K562 (cell line): ENCODE data around the gene SLC35G2. TPM values are rescaled to one million over a fixed set of nuclear protein-coding genes. Genes with fewer than 3 reads are reported as not detected.

Source experiments
- ATAC-seq: fragments of 200-7000 bp; cut with Tn5 transposase; 3 replicates; pipeline ENCODE4 v1.9.1; 2020; ENCODE audit warnings: moderate library complexity
- BruUV-seq: library from RNA; stranded (reverse); fragments of 400-500 nt; replicated peaks from 2 replicates; lab custom pipeline; 2021; lab: Mats Ljungman, UMichigan
- CTCF ChIA-PET: fragments of 300-600 bp; formaldehyde crosslinking; extraction: SDS; loops from one replicate; lab custom pipeline; 2021; ENCODE audit warnings: low intra/inter-chr PET ratio; lab: Yijun Ruan, JAX
- POLR2A ChIA-PET: fragments of 300-600, 350-650 bp; sonication (Branson Sonifier 250); formaldehyde crosslinking; extraction: SDS; loops from one replicate; lab custom pipeline; 2021; ENCODE audit warnings: antibody characterized with exemption, inconsistent platforms; lab: Yijun Ruan, JAX
- DNase-seq, 4 experiments: peaks; one replicate each; pipeline versions ENCODE4 v3.0.0 to v3.0.0-alpha.2; 2011 to 2018; ENCODE audit warnings: low spot score in 3 of 4, mixed read lengths in 3 of 4; ENCODE audit errors: extremely low read depth in 1 of 4
- FAIRE-seq: peaks from 2 replicates; lab custom pipeline; 2011; peaks lifted over from hg19 to GRCh38; lab: Jason Lieb, UNC
- H2AFZ ChIP-seq: 2 replicates; pipeline ENCODE4 v1.6.0; 2011; ENCODE audit warnings: low read depth, low read length, control low read depth, inconsistent platforms
- H3K27ac ChIP-seq: fragments of 200-600 bp; 3 replicates; pipeline ENCODE4 v1.8.0; 2011; ENCODE audit warnings: low read depth, mild to moderate bottlenecking, control low read depth, inconsistent platforms, low read length, moderate library complexity, mixed read lengths; ENCODE audit errors: extremely low read depth
- H3K27me3 ChIP-seq, 2 experiments: fragments of 300-600 bp in 1 of 2; 2 replicates in 1 of 2; 3 replicates in 1 of 2; pipeline versions ENCODE4 v1.6.0 to v1.8.0; 2011; ENCODE audit warnings: inconsistent platforms in 2 of 2, low read length in 2 of 2, mild to moderate bottlenecking in 1 of 2, mixed read lengths in 1 of 2, moderate library complexity in 1 of 2; ENCODE audit not compliant: control insufficient read depth in 2 of 2, insufficient read depth in 2 of 2
- H3K36me3 ChIP-seq: fragments of 300-600 bp; 3 replicates; pipeline ENCODE4 v1.8.0; 2011; ENCODE audit warnings: mild to moderate bottlenecking, low read length, inconsistent platforms; ENCODE audit not compliant: control insufficient read depth, insufficient read depth
- H3K4me1 ChIP-seq, 2 experiments: fragments of 200-600 bp in 1 of 2; replicated peaks in 1 of 2; 2 replicates in 1 of 2; 3 replicates in 1 of 2; pipeline versions ENCODE4 v1.5.1 to v1.8.0; 2011; ENCODE audit warnings: inconsistent platforms in 2 of 2, low read length in 2 of 2, mild to moderate bottlenecking in 1 of 2, mixed read lengths in 1 of 2, moderate library complexity in 1 of 2; ENCODE audit not compliant: control insufficient read depth in 2 of 2, insufficient read depth in 2 of 2
- H3K4me2 ChIP-seq: 2 replicates; pipeline ENCODE4 v1.6.1; 2011; ENCODE audit warnings: low read length, control low read depth, inconsistent platforms, mixed read lengths; ENCODE audit not compliant: insufficient read depth
- H3K4me3 ChIP-seq: fragments of 200-600 bp; sonication (generic), shearing (Covaris generic); 2 replicates; pipeline ENCODE4 v1.5.1; 2016; ENCODE audit warnings: control low read depth, inconsistent platforms
- H3K79me2 ChIP-seq: fragments of 200-600 bp; 3 replicates; pipeline ENCODE4 v1.8.0; 2011; ENCODE audit warnings: low read length, inconsistent platforms; ENCODE audit not compliant: control insufficient read depth, insufficient read depth
- H3K9ac ChIP-seq, 2 experiments: 2 replicates each; pipeline versions ENCODE4 v1.6.0 to v1.6.1; 2011; ENCODE audit warnings: low read depth in 2 of 2, low read length in 2 of 2, control low read depth in 1 of 2, inconsistent platforms in 1 of 2, mild to moderate bottlenecking in 1 of 2, mixed read lengths in 1 of 2; ENCODE audit not compliant: insufficient read depth in 1 of 2
- H3K9me1 ChIP-seq: one replicate; pipeline ENCODE4 v1.6.0; 2011; ENCODE audit warnings: inconsistent platforms, mild to moderate bottlenecking, low read length, moderate library complexity; ENCODE audit not compliant: control insufficient read depth, insufficient read depth
- H3K9me3 ChIP-seq: replicated peaks from 2 replicates; pipeline ENCODE4 v1.5.1; 2011; ENCODE audit warnings: low read depth, low read length, inconsistent platforms; ENCODE audit not compliant: control insufficient read depth, insufficient read depth
- H4K20me1 ChIP-seq: replicated peaks from 2 replicates; pipeline ENCODE4 v1.6.1; 2011; ENCODE audit warnings: low read length, inconsistent platforms, mixed read lengths; ENCODE audit not compliant: control insufficient read depth, insufficient read depth
- BHLHE40 ChIP-seq: IDR thresholded peaks from 2 replicates; pipeline ENCODE4 v1.6.1; 2011; ENCODE audit warnings: low read length, improper control_type of control experiment
- DIDO1 ChIP-seq: fragments of 450-650 bp; IDR thresholded peaks from 2 replicates; pipeline ENCODE4 v1.6.1; 2016; ENCODE audit warnings: low read depth, missing biosample characterization, missing genetic modification characterization
- EWSR1 ChIP-seq: fragments of 450-650 bp; IDR thresholded peaks from 2 replicates; pipeline ENCODE4 v1.6.1; 2018; ENCODE audit warnings: borderline replicate concordance, mild to moderate bottlenecking, low read depth, moderate library complexity; ENCODE audit not compliant: partially characterized antibody
- HIVEP1 ChIP-seq: fragments of 250-450 bp; sonication (Bioruptor Pico); IDR thresholded peaks from 2 replicates; pipeline ENCODE4 v1.4.0; 2020; ENCODE audit warnings: mild to moderate bottlenecking
- HNRNPL ChIP-seq: fragments of 200-400 bp; formaldehyde crosslinking; IDR thresholded peaks from 2 replicates; pipeline ENCODE4 v1.6.1; 2017; ENCODE audit warnings: low read depth, mild to moderate bottlenecking, low read length
- L3MBTL2 ChIP-seq: fragments of 450-650 bp; IDR thresholded peaks from 2 replicates; pipeline ENCODE4 v1.6.1; 2016; ENCODE audit warnings: mild to moderate bottlenecking, moderate library complexity
- MYNN ChIP-seq, 2 experiments: sonication (generic); formaldehyde crosslinking in 1 of 2; IDR thresholded peaks; 2 replicates each; pipeline versions ENCODE4 v1.5.0 to v1.6.1; 2016 to 2020; ENCODE audit warnings: antibody characterized with exemption in 1 of 2, missing genetic modification reagents in 1 of 2
- SPI1 ChIP-seq: IDR thresholded peaks from 2 replicates; pipeline ENCODE4 v1.6.1; 2011; ENCODE audit warnings: low read depth, low read length, control low read depth, borderline replicate concordance
- WGBS: fragments of 100-300 bp; shearing (Covaris generic); methylation state at CpG from one replicate; pipeline ENCODE4 v1.1.6; 2016; ENCODE audit warnings: low coverage, mixed read lengths; ENCODE audit not compliant: insufficient coverage; ENCODE audit errors: missing lambda C conversion rate; 5-methylcytosine and 5-hydroxymethylcytosine counted together
- in situ Hi-C: fragments of 300-500 bp; cut with MboI; formaldehyde crosslinking; loops from 4 replicates; pipeline ENCODE4 v1.15.0; 2018; ENCODE audit warnings: inconsistent platforms, mixed read lengths
- intact Hi-C: fragments of 100-400 bp; cut with micrococcal nuclease; formaldehyde crosslinking; loops from 2 replicates; pipeline ENCODE4 v1.14.2; 2022
- polyA plus RNA-seq, 8 experiments: library from polyadenylated mRNA; depleted of rRNA in 4 of 8; stranded (reverse) in 5 of 8; unstranded in 3 of 8; fragments of >200 nt; fragmentation: Nextera tagmentation in 2 of 8; fragmentation: Illumina TruSeq in 1 of 8; extraction: Ambion mirVana in 2 of 8; extraction: Trizol in 1 of 8; gene quantifications; 2 replicates each; pipeline versions ENCODE4 v1.2.1 to v1.2.3, GENCODE V29; 2011 to 2014; ENCODE audit warnings: inconsistent platforms in 1 of 8, missing spikeins in 1 of 8
- total RNA-seq, 7 experiments: library from RNA; depleted of rRNA in 6 of 7; stranded (reverse); fragments of >200 nt in 6 of 7; fragmentation: Illumina TruSeq in 2 of 7; extraction: Trizol in 2 of 7; gene quantifications; 2 replicates each; pipeline versions ENCODE4 v1.2.1 to v1.2.3, GENCODE V29; 2011 to 2021; ENCODE audit warnings: low replicate concordance in 1 of 7
- TF ChIP-seq, protein P1 (sequence below), 2 experiments: IDR thresholded peaks in 1 of 2; conservative IDR thresholded peaks in 1 of 2; 2 replicates each; pipeline ENCODE4 v1.6.1; 2016; ENCODE audit warnings: low read depth in 2 of 2, mild to moderate bottlenecking in 1 of 2, missing compliant biosample characterization in 1 of 2, missing genetic modification characterization in 1 of 2, moderate library complexity in 1 of 2

The SLC35G2 gene
- total and polyA plus RNA-seq, 9 of the 15 experiments (the other 6 are each of a cell fraction or from before 2014, with no cell fraction given): 2.6 to 5.9 (median 3.2) TPM

- Histone ChIP-seq H4K20me1 (no peaks in the 10 kb centered on the region; the same call in 1 of the 2 replicates), H3K4me3 (peak overlapping the region; percentile 97), H3K4me2 (peak overlapping the region; percentile 87), H3K27ac (peak overlapping the region; percentile 94; the same call in 1 of the 3 replicates), H3K79me2 (peaks cover 79% of the 10 kb centered on the region), H3K9me1 (no peaks in the 10 kb centered on the region), H3K9me3 (no peaks in the 10 kb centered on the region), H3K9ac (peak overlapping the region; percentile 43 to 85; a peak in 3 of 4 replicates), H3K36me3 (no peaks in the 10 kb centered on the region; the same call in 1 of the 3 replicates), H3K4me1 (peaks cover 8 to 16% of the 10 kb centered on the region in 2 experiments; a peak in 4 of 5 replicates), H3K27me3 (no peaks in the 10 kb centered on the region), H2AFZ (peak overlapping the region; percentile 93; the same call in 1 of the 2 replicates)
- DNase-seq (peak in 2 of 4 experiments; percentile 12 to 49), FAIRE-seq (peak; percentile 35), ATAC-seq (no peak)
- 0% methylated on average over 4 of the region's 4 CpGs for WGBS
- TF ChIP-seq DIDO1 (tag) (no peak), BHLHE40 (no peak), HNRNPL (no peak), SPI1 (0 out of 2 replicates have a peak, but pooled peaks have one; percentile 35), EWSR1 (no peak), L3MBTL2 (peak; percentile 16; the same call in 1 of the 2 replicates), HIVEP1 (CRISPR knock-in tag) (no peak), MYNN (IDR thresholded peaks at IDR 0.05) (no peak), MYNN (CRISPR knock-in tag; IDR thresholded peaks at IDR 0.05) (no peak)
- TF ChIP-seq, protein P1, sequence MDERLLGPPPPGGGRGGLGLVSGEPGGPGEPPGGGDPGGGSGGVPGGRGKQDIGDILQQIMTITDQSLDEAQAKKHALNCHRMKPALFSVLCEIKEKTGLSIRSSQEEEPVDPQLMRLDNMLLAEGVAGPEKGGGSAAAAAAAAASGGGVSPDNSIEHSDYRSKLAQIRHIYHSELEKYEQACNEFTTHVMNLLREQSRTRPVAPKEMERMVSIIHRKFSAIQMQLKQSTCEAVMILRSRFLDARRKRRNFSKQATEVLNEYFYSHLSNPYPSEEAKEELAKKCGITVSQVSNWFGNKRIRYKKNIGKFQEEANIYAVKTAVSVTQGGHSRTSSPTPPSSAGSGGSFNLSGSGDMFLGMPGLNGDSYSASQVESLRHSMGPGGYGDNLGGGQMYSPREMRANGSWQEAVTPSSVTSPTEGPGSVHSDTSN (CRISPR knock-in tag; IDR thresholded peaks at IDR 0.05; ENCODE audit: low read depth): no peak
- TF ChIP-seq, protein P1 (tag; conservative IDR thresholded peaks at IDR 0.05; ENCODE audit: low read depth): 0 out of 2 replicates have a peak, but pooled peaks have one; percentile 24
- ChIA-PET CTCF (no interaction called here), POLR2A (interaction anchor here (0.8 to 1.2 kb wide), 4 partner anchors 9 to 17 kb away, joined by 3 to 5 read pairs (median 4); no protein-coding TSS in a partner anchor)
- in situ Hi-C loops: no loop called here
- intact Hi-C loops: loop anchor here (5.0 kb wide), 1 partner anchor 97 kb away; the partner anchor contains the start of gene IL20RB
- BruUV-seq: no TSS peak
Measured at GRCh38 chr3:136860541-136860940, 41.6 kb downstream of the SLC35G2 start.
